ENCODE measurements around the gene CHERP.
A peak's percentile ranks its signal among the peaks of the same experiment; 100 is the strongest.

DNA sequence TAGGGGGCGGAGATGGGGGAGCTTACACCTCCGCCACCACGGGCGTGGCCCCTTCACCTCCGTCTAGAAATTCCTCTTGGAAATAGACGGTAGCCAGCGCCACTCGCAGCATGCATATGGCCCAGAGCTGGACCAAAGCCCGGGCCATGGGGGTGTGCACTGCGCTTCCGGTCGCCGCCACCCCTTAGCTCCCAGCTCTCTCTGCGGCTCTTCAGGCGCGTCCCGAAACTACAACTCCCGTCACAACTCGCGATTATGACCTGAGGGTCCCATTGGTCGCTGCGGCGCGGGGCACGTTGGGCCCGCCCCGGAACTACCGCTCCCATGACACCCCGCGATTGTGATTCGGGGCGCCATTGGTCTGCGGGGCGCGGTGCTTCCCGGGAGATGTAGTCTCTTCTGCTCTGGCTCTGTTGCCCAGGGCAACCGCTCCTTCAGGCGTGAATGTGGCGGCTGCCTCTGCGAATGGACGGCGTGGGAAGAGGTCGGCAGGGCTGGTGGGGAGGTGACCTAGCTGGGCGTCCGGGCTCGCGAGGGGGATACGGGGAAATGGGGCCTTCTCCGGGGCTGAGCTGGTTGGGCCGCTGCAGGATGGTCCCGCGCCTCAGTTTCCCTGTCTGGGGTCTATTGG is 46.1 kb downstream of the CHERP start, which contains the start of the genes C19orf44 and CALR3:
- peak; percentile 83 for TF ChIP-seq POLR2AphosphoS5 (IDR thresholded peaks at IDR 0.05; ENCODE audit: borderline replicate concordance, low read depth, low read length)
- TF ChIP-seq EZH2 (IDR thresholded peaks at IDR 0.05) = no peak
- TF ChIP-seq FOXP2 (optimal IDR thresholded peaks at IDR 0.05; ENCODE audit: control extremely low read depth, extremely low read length, insufficient read depth) = no peak
